ENCODE measurements around the gene ATP10B. TPM values are rescaled to one million over a fixed set of nuclear protein-coding genes. Genes with fewer than 3 reads are reported as not detected.

The ATP10B gene
- total RNA-seq, 4 donors from 2014 or later, result 17.9 to 29.6 (median 23.5) TPM

DNA sequence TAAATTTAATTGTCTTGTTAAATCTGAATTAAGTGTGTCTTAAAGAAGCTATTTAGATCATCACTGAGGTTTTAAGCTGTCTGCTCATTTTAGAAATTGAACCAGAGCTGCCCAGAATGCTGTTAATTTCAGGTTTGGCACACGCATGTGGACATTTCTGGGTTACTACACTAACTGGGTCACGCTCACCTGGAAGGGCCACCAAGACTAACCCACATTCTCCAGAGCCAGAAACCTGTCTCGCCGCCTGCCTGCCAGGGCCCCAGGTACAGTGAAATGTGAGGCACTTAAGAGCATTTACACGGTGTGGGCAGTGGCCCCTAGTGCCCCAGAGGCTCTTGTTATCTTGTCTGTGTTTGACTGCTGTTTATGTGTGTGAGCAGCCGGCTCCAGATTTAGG is 46.6 kb downstream of the ATP10B start:
- WGBS, 2 donors, result 69 to 81% methylated on average over 6 of the region's 6 CpGs
- intact Hi-C loops (cut with DNase I; ENCODE audit: low total_unique reads), result no loop called here
- no peak overlapping the region for H3K4me3 ChIP-seq (ENCODE audit: low read depth, poor library complexity, severe bottlenecking)
- TF ChIP-seq POLR2A (IDR thresholded peaks at IDR 0.05), result no peak
- TF ChIP-seq, protein P1, sequence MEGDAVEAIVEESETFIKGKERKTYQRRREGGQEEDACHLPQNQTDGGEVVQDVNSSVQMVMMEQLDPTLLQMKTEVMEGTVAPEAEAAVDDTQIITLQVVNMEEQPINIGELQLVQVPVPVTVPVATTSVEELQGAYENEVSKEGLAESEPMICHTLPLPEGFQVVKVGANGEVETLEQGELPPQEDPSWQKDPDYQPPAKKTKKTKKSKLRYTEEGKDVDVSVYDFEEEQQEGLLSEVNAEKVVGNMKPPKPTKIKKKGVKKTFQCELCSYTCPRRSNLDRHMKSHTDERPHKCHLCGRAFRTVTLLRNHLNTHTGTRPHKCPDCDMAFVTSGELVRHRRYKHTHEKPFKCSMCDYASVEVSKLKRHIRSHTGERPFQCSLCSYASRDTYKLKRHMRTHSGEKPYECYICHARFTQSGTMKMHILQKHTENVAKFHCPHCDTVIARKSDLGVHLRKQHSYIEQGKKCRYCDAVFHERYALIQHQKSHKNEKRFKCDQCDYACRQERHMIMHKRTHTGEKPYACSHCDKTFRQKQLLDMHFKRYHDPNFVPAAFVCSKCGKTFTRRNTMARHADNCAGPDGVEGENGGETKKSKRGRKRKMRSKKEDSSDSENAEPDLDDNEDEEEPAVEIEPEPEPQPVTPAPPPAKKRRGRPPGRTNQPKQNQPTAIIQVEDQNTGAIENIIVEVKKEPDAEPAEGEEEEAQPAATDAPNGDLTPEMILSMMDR (IDR thresholded peaks at IDR 0.05), result no peak
- no peak for DNase-seq (ENCODE audit: low spot score in 2 of 2)

DNA sequence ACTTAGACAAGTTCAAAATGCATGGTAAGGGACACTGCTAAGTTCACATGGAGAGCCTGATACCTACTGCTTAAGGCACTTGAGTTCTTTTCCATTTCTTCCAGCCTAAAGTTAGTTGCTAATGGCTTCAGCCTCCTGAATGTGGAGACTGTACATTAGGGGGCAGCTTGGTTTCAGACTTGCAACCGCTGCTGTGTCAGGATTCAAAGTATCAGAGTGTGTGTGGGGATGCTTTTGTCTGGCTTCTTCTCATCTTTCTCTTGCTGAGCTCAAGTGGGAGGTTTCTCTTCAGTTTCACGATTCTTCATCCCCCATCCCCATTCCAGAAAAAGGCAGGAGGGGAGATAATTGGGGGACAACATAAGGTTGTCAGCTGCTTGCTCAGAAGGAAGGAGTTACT is 49.4 kb downstream of the ATP10B start:
- 38 to 40% methylated on average over 2 of the region's 2 CpGs for WGBS, 2 donors
- intact Hi-C loops (cut with DNase I; ENCODE audit: low total_unique reads), result no loop called here
- TF ChIP-seq POLR2A (IDR thresholded peaks at IDR 0.05), result no peak
- TF ChIP-seq, protein P1 (IDR thresholded peaks at IDR 0.05), result no peak
- H3K4me3 ChIP-seq (ENCODE audit: low read depth, poor library complexity, severe bottlenecking), result no peak overlapping the region
- no peak for DNase-seq (ENCODE audit: low spot score in 2 of 2)

DNA sequence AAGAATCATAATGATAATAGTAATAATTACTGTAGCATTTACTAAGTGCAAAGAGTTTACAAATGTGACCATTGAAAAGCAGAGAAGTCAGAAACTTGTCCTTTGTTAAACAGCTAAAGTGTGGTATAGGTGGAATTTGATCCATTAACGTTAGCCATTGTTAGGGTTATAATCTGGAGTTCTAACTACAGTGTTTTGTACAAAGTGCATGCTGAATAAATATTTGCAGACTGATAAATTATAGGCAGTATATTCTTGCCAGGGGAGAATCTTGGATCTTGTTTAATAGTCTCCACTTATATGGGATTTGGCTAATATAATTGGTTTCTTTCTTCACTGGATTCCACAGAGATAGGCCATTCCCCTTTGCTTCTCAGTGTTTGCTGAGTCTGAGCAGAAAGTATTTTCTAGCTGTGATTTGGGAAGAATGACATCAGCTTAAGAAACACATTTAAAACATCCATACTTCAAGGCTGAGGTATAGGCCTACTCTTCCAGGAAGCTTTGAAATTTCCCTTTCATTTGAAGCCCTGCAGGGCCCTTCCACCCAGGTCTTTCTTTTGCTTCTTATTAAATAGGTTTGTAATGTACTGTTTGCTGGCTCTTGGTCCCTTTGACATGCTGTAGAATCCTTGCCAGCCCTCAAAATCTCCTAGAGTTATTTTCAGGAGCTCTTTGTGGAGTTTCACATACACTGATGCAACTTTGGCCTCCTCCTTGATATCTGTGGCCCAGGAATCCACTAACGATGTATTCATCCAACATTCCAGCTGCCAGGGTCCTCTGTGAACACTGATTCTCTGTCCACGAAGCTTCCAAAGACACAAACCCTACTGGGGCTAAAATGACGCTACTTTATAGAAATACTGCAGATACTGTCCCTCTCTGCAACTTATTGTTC is 51.4 kb downstream of the ATP10B start:
- H3K4me3 ChIP-seq (ENCODE audit: low read depth, poor library complexity, severe bottlenecking), result no peak overlapping the region
- no peak for DNase-seq (ENCODE audit: low spot score in 2 of 2)
- WGBS, 2 donors, result 71 to 77% methylated on average over 4 of the region's 4 CpGs
- intact Hi-C loops (cut with DNase I; ENCODE audit: low total_unique reads), result no loop called here
- TF ChIP-seq, protein P1 (IDR thresholded peaks at IDR 0.05), result no peak
- no peak for TF ChIP-seq POLR2A (IDR thresholded peaks at IDR 0.05)

DNA sequence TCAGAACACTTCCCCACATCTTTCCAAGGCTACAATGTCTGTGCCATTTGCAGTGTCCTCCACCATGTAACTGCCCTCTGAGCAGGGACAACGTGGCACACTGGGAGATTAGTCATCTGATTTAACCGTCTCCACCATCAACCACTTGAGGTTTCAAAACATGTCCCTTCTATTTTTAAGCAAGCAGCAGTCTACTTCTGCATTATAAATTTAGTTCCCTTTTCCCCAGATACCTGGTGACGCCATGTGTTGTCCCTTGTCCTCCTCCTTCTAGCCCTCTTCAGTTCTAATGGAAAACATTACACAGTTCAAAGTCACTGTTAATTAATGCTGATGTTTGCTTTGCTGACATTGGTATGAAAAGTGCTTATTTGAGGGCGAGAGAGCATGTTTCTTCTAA is 52.8 kb downstream of the ATP10B start:
- 62 to 67% methylated on average over 4 of the region's 4 CpGs for WGBS, 2 donors
- TF ChIP-seq POLR2A (IDR thresholded peaks at IDR 0.05), result no peak
- TF ChIP-seq, protein P1 (IDR thresholded peaks at IDR 0.05), result no peak
- no peak for DNase-seq (ENCODE audit: low spot score in 2 of 2)
- H3K4me3 ChIP-seq (ENCODE audit: low read depth, poor library complexity, severe bottlenecking), result no peak overlapping the region
- intact Hi-C loops (cut with DNase I; ENCODE audit: low total_unique reads), result no loop called here

- 67 to 75% methylated on average over 4 of the region's 4 CpGs for WGBS, 2 donors
- TF ChIP-seq, protein P1 (IDR thresholded peaks at IDR 0.05), result no peak
- no peak for TF ChIP-seq POLR2A (IDR thresholded peaks at IDR 0.05)
- no peak for DNase-seq (ENCODE audit: low spot score in 2 of 2)
- H3K4me3 ChIP-seq (ENCODE audit: low read depth, poor library complexity, severe bottlenecking), result no peak overlapping the region
- intact Hi-C loops (cut with DNase I; ENCODE audit: low total_unique reads), result no loop called here
Measured at GRCh38 chr5:160797020-160797419, 55.0 kb downstream of the ATP10B start.
